A673 (cell line): ENCODE data around the gene ZNF208.
"Not testable (repeated sequence)": the region's sequence is repeated elsewhere in the genome, so short reads cannot be mapped to it uniquely, and the experiment has no call there.

Experiments used
- EZH2 ChIP-seq: fragments of 200-600 bp; sonication (generic); IDR thresholded peaks from 2 replicates; pipeline ENCODE4 v1.6.1; 2017; ENCODE audit warnings: borderline replicate concordance, low read depth, mild to moderate bottlenecking, mixed read lengths, antibody characterized with exemption, low read length; ENCODE audit not compliant: poor library complexity, severe bottlenecking
- TF ChIP-seq, protein P1 (sequence below): fragments of 300-800, 200-600 bp; sonication (generic); conservative IDR thresholded peaks from 2 replicates; pipeline ENCODE4 v1.5.1; 2017; ENCODE audit warnings: low read depth, mild to moderate bottlenecking, antibody characterized with exemption, low read length, moderate library complexity, mixed read lengths

DNA sequence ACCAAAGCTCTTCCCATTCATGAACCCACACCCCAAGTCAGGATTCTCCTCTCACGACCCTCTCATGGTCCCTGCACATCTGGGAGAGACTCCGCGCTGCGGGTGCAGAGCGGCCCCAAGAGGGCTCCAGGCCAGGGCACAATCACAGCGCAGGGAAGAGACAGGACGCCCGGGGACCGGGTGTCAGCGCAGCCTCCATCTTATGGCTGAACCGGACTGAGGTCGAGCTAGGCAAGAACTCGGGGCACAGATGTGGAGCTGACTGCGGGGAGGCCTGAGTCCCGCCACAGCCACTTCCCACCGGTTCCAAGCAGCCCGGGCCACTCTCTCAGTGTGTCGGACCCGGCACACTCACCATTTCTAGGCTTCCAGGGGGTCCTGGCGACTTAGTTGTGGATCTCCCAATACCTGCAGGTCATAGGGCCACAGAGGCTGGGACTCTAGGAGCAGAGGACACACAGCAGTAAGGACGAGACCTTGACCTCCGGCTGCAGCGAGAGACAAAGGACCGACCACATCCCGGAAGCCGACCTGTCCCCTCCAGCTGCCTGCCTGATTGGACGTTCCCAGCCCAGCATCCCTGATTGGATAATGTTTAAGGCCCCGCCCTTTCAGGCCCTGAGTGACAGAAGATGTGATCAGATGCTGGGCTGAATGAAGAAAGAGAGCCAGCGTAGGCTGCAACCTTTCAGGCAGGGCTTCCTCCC, at the start of gene ZNF208:
- TF ChIP-seq, protein P1, sequence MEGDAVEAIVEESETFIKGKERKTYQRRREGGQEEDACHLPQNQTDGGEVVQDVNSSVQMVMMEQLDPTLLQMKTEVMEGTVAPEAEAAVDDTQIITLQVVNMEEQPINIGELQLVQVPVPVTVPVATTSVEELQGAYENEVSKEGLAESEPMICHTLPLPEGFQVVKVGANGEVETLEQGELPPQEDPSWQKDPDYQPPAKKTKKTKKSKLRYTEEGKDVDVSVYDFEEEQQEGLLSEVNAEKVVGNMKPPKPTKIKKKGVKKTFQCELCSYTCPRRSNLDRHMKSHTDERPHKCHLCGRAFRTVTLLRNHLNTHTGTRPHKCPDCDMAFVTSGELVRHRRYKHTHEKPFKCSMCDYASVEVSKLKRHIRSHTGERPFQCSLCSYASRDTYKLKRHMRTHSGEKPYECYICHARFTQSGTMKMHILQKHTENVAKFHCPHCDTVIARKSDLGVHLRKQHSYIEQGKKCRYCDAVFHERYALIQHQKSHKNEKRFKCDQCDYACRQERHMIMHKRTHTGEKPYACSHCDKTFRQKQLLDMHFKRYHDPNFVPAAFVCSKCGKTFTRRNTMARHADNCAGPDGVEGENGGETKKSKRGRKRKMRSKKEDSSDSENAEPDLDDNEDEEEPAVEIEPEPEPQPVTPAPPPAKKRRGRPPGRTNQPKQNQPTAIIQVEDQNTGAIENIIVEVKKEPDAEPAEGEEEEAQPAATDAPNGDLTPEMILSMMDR: not testable (repeated sequence)
- not testable (repeated sequence) for TF ChIP-seq EZH2
